OCI-LY3 (cell line): ENCODE results near the gene MN1.

ENCODE experiments used
- EZH2phosphoT487 ChIP-seq: fragments of 200-600 bp; shearing (Covaris generic); IDR thresholded peaks from 2 replicates; pipeline ENCODE4 v1.6.1; 2018; ENCODE audit warnings: antibody characterized with exemption, mixed run types, low read depth
- TF ChIP-seq, protein P1 (sequence below): fragments of 200-600, 300-600 bp; sonication (generic); IDR thresholded peaks from 2 replicates; pipeline ENCODE4 v1.5.1; 2014; ENCODE audit warnings: antibody characterized with exemption, low read length, low read depth

- TF ChIP-seq, protein P1, sequence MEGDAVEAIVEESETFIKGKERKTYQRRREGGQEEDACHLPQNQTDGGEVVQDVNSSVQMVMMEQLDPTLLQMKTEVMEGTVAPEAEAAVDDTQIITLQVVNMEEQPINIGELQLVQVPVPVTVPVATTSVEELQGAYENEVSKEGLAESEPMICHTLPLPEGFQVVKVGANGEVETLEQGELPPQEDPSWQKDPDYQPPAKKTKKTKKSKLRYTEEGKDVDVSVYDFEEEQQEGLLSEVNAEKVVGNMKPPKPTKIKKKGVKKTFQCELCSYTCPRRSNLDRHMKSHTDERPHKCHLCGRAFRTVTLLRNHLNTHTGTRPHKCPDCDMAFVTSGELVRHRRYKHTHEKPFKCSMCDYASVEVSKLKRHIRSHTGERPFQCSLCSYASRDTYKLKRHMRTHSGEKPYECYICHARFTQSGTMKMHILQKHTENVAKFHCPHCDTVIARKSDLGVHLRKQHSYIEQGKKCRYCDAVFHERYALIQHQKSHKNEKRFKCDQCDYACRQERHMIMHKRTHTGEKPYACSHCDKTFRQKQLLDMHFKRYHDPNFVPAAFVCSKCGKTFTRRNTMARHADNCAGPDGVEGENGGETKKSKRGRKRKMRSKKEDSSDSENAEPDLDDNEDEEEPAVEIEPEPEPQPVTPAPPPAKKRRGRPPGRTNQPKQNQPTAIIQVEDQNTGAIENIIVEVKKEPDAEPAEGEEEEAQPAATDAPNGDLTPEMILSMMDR = no peak
- no peak for TF ChIP-seq EZH2phosphoT487
Observed at GRCh38 chr22:27750584-27751265, 50.8 kb downstream of the MN1 start.
